ENCODE results near the gene ABHD1.
"Not testable (repeated sequence)": the region's sequence is repeated elsewhere in the genome, so short reads cannot be mapped to it uniquely, and the experiment has no call there.

The ABHD1 gene

GRCh38 chr2:27111392-27112078 lies 12.1 kb upstream of the ABHD1 start:
- not testable (repeated sequence) for FAIRE-seq

- FAIRE-seq = no peak
These were observed 8.1 kb upstream of the ABHD1 start for GRCh38 chr2:27115519-27115918.

GRCh38 chr2:27117995-27118524 lies 5.6 kb upstream of the ABHD1 start:
- FAIRE-seq = no peak

GRCh38 chr2:27118525-27119329 lies 4.9 kb upstream of the ABHD1 start, which contains the start of gene CGREF1:
Gene CGREF1 (minus strand): TSS chr2:27119128. CDS start chr2:27104366, 14,762 bp downstream.
- no peak for FAIRE-seq

GRCh38 chr2:27119330-27119670 lies 4.3 kb upstream of the ABHD1 start:
- not testable (repeated sequence) for FAIRE-seq

GRCh38 chr2:27121906-27122305 lies 1.7 kb upstream of the ABHD1 start:
- FAIRE-seq = no peak

- FAIRE-seq = no peak
These were observed 824 bp upstream of the ABHD1 start for GRCh38 chr2:27122791-27123190.

- FAIRE-seq = no peak
These were observed 1.5 kb downstream of the ABHD1 start for GRCh38 chr2:27125104-27125503.

- FAIRE-seq = no peak
These were observed 2.7 kb downstream of the ABHD1 start for GRCh38 chr2:27126252-27126710.

GRCh38 chr2:27127883-27128667 lies 4.5 kb downstream of the ABHD1 start:
- no peak for FAIRE-seq

- FAIRE-seq = no peak
These were observed 5.3 kb downstream of the ABHD1 start for GRCh38 chr2:27128668-27129571.

- no peak for FAIRE-seq
These were observed 6.8 kb downstream of the ABHD1 start for GRCh38 chr2:27130396-27130795.

- no peak for FAIRE-seq
These were observed 7.8 kb downstream of the ABHD1 start for GRCh38 chr2:27131429-27131828.

- FAIRE-seq = no peak
These were observed 9.7 kb downstream of the ABHD1 start for GRCh38 chr2:27133195-27133875.

- no peak for FAIRE-seq
These were observed 10.5 kb downstream of the ABHD1 start, which contains the start of gene PREB for GRCh38 chr2:27133905-27134780. Gene PREB (minus strand): TSS chr2:27134636. CDS start chr2:27134421, 215 bp downstream.

- FAIRE-seq = no peak
These were observed 11.3 kb downstream of the ABHD1 start for GRCh38 chr2:27134781-27135477.

GRCh38 chr2:27135478-27135955 lies 11.9 kb downstream of the ABHD1 start:
- no peak for FAIRE-seq

- FAIRE-seq = no peak
These were observed 13.1 kb downstream of the ABHD1 start for GRCh38 chr2:27136751-27137150.

GRCh38 chr2:27137322-27137935 lies 13.8 kb downstream of the ABHD1 start:
- no peak for FAIRE-seq

All from endometrium (tissue), 2 donors.